Activated T-helper 1 cell treated with Interleukin-2 at 50 U/mL for 16 hours (primary cell): Measurements from ENCODE around the gene GRIP2.
A peak's percentile ranks its signal among the peaks of the same experiment; 100 is the strongest.

ENCODE experiments used
- DNase-seq: peaks from one replicate; pipeline ENCODE4 v3.0.0-alpha.2; 2020; ENCODE audit warnings: low read depth

GRIP2 gene

DNA sequence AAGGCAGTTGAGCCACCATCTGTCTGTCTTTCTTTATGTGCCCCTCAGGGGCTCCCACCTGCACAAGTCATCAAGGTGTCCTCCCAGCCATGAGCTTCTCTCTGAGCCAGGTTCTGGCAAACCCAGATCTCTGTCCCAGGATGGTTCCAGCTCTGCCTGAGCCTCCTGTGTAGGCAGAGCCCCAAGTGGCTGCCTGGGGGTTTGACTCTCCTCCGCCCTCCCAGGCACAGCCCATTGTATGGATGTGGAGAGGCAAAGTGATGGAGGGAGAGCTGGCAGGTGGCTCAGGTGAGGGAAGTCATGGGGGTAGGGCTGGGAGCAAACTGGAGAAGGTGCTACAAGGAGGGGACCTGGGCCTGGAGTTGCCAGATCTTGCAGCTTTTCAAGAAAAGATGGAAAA, 56.9 kb downstream of the GRIP2 start:
- DNase-seq: no peak

GRCh38 chr3:14482271-14482721, 57.8 kb downstream of the GRIP2 start:
- DNase-seq: no peak

- no peak for DNase-seq
Observed at GRCh38 chr3:14481646-14482036, 58.5 kb downstream of the GRIP2 start.

DNA sequence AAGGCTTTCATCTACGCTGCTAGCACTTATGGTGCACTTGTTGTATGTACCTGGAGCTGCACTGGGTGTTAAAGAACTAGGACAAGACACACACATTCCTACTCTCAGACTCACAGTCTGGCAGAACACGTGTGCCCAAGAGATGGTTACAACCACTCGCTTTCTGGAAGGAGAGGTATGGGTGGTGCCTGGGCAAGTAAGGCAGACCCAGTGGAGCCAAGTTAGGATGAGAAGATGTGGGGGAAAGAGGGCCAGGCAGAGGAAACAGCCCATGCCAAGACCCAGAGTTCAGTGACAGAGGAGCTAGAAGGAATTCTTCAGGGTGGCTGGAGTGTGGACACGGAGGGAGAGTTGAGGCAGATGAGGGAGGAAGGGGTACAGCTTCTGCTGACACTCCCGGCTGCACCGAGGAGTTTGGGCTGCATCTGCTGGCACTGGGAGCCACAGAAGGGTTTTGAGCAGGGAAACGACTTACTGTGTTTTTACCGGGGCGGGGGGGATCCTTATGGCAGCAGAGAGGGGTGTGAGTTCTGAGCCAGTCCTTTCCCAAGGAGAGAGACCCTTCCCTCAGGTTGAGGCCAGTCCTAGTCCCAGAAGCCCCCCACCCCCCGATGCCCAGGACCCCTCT, 59.0 kb downstream of the GRIP2 start:
- DNase-seq: no peak

DNA sequence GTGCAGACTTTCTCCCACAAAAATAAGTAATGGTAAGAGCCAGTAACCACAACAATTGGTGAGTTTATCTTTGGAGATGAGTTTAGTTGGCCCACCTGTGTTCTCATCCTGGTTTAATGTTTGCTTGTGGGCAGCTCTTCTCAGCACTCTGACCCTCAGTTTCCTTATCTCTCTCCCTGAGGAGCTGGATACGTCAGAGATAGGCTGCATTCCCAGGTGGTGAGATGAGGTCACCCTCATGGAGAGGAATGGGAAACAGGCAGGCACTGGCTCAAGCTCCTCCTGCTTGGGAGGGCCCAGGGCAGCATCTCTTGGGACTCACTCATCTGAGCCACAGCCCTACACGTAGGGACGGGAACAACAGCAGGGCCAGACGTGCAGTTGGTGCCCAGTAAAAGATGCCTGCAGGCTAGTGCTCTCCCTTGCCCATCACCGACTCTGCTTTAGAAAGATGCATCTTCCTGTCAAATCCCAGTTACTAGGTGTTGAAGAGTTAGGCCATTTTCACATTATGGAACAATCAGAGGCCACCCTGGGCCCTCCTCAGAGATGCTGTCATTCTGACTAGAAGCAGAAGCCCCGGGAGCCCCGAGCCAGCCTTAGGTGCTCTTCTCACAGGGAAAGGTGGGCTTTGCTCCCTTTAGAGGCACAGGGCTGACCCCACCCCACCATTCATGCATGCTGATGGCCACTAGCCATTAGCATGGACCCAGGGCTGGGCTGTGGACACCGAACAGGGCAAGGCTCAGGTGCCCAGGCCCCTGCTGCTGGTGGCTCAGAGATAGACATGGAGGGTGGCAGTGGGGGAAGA, 59.7 kb downstream of the GRIP2 start:
- no peak for DNase-seq

DNA sequence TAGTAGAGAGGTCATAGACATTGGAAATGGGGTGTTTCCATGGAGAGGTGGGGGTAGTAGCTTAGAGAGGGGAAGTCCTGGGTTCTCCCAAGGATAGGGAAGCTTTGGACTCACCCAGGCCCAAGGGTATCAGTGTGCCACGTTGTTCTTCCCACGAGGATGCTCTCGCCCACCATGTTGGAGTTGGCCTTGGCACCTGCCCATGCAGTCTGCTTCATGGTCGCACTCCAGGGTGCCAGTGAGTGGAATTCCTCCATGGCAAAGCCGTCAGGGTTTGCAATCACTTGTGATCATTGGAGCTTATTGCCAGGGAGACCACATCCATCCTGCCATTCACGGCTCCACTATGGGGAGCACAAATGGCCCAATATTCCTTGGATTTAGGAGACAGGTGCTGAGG, 60.6 kb downstream of the GRIP2 start:
- no peak for DNase-seq

DNA sequence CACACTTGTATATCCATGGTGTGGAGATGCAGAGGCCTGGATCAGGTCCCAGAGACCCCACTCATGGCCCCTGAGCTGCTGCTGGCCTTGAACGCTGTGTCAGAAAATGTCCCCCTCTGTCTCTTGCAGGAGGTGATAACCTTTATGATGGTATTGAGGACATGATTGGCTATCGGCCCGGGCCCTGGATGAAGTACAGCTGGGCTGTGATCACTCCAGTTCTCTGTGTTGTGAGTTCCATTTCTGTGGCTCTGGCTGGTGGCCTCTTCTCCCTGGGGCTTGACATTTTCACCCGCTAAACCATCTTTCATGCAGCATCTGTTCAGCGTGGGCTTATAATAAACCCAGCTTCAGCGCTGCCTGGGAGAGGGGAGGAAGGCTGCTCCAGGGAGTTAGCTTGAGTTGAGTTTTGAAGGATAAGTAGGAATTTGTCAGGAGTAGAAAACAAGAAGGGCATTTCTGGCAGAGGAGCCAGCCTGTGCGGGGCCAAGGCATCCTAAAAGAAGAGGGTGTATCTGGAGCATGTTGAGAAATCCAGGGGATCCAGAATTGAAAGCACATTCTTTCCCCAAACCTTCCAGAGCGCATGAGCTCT, 61.1 kb downstream of the GRIP2 start:
- no peak for DNase-seq

GRCh38 chr3:14477311-14477935, 62.7 kb downstream of the GRIP2 start:
- DNase-seq: no peak

DNA sequence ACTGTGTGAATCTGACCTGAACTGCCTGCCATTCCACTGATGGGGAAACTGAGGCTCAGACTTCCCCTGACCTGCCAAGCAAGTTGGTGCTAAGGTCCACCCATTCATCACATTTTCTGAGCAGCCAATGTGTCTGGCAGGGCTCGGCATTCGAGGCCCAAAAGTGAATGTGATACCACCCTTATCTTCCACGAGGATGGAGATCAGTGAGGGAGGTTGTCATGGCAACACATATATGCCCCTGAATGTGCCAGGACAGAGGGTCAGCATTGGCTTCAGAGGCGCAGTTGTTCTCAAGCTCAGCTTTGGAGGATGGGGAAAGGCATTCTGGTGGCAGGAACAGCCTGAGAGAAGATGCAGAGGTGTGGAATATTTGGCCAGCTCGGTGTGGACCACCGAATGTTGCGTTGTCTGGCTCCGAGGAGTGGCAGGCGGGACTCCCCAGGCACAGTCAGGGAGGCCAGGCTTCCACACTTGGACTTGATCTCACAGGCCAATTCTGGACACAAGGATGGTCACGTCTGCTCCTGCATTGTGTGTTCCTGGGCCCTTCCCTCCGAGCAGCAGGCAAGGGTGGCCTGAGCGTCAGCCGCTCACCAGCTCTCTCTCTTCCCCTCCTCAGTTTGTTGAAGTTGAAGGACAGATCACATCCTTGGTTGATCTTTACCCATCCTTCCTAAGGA, 63.4 kb downstream of the GRIP2 start:
- DNase-seq: no peak

DNA sequence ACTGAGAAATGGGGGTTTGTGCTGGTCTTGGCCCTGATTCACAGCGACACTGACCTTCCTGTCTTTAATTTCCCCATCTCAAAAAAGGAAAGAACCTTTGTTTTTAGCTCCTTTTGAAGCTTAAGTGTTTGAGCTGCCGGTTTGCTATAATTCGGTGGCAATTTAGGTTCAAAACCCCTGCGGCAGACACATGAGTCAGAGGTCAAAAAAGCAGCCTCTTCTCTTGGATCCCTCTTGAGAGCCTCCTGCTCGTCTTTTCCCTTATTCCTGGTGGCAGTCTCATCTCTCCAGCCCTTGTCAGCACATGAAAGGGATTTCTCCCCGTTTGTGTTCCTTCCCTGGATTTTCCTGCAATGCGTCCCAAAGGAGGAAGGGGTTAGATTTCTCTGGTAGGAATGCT, 64.5 kb downstream of the GRIP2 start:
- DNase-seq: no peak

- DNase-seq: no peak
Observed at GRCh38 chr3:14474363-14475081, 65.6 kb downstream of the GRIP2 start.

- no peak for DNase-seq
Observed at GRCh38 chr3:14473411-14473891, 66.7 kb downstream of the GRIP2 start.

- DNase-seq: no peak
Observed at GRCh38 chr3:14472471-14473351, 67.4 kb downstream of the GRIP2 start.

DNA sequence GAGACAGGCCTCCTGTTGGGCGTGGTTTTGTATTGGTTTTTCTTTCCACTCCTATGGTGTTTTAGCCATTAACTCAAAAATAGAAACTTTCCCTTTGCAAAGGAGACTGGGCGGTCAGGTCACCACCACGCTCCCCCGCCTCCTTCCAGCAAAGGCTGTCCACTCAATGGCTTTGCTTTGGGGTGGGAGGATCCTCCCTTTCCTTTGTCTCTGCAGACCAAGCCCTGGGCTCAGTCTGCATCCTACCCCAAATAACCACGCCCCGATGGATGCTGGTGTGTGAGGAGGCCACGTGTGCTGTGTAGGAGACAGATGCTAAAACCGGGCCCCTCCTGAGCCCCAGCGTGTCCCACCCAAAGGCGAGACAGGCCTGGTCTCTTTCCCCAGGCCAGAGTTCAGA, 68.5 kb downstream of the GRIP2 start:
- no peak for DNase-seq

GRCh38 chr3:14471016-14471415, 69.1 kb downstream of the GRIP2 start:
- DNase-seq: no peak

DNA sequence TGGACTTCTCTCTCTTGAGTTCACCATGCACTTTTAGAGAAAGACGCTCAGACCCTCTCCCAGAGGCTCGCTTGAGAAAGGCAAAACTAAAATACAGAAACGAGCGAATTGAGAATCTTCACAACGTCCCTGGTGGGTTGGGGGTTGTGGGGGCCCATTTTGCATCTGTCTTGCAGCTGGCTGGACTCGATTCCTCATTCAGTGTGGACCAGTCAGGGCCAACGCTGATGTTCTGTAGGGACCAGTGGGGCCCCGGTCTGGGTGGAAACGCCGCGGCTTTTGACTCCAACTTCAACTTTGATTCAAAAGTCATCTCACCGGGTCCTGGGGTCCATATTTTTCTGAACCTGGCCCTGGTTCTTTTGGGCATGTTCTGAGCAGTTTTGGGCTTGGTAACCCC, 69.7 kb downstream of the GRIP2 start:
- no peak for DNase-seq

DNA sequence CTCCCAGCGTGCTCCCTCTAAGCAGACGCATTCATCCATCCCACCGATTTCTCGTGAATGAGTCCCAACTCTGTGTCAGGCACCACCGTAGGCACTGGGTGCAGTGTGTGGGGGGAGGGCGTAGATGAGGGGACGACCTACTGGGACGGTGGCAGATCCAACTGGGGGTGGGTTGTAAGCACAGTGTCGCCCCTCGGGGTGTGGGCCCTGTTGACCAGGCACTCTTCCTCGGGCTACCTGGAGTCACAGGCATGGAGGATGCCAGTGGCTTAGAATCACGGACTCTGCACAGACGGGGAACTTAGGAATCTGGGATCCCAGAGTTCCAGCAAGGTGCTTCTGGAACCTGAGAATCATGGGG, 71.5 kb downstream of the GRIP2 start:
- DNase-seq: no peak

- DNase-seq: peak; percentile 13
Observed at GRCh38 chr3:14467814-14468620, 72.1 kb downstream of the GRIP2 start.

DNA sequence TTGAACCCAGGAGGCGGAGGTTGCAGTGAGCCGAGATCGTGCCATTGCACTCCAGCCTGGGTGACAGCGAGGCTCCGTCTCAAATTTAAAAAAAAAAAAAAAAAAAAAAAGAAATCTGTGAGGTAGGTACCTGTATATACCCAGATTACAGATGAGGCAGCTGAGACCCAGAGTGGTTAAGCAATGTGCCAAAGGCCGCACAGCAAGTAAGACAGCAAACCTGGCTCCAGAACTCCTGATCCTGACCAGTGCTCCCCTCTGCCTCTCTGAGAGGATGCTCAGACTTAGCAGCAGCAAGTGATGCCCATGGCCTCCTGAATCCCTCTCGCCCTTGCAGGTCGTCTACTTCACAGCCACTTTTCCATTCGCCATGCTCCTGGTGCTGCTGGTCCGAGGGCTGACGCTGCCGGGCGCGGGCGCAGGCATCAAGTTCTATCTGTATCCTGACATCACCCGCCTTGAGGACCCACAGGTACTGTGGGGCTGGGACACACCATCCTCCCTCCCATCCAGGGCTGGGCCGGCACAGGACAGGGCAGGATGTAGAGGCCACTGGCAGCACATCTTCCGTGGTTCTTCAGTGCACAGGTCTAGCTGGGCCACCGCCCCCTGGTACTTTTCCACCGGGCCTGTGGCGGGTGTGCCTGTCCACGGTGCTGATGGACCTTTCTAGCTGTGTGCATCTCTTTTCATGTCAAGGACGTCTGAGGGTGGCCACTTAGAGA, 73.8 kb downstream of the GRIP2 start:
- DNase-seq: no peak
